ENCODE results near the gene PACS1. TPM values are rescaled to one million over a fixed set of nuclear protein-coding genes. Genes with fewer than 3 reads are reported as not detected.
"Not testable (repeated sequence)": the region's sequence is repeated elsewhere in the genome, so short reads cannot be mapped to it uniquely, and the experiment has no call there.

The PACS1 gene
- total RNA-seq, 1 experiment from 2014 or later, result 17.8 TPM

GRCh38 chr11:66107600-66108510, 37.8 kb downstream of the PACS1 start:
- DNase-seq (ENCODE audit: low read depth), result no peak

- DNase-seq (ENCODE audit: low read depth), result no peak
Observed at GRCh38 chr11:66109294-66109693, 39.2 kb downstream of the PACS1 start.

DNA sequence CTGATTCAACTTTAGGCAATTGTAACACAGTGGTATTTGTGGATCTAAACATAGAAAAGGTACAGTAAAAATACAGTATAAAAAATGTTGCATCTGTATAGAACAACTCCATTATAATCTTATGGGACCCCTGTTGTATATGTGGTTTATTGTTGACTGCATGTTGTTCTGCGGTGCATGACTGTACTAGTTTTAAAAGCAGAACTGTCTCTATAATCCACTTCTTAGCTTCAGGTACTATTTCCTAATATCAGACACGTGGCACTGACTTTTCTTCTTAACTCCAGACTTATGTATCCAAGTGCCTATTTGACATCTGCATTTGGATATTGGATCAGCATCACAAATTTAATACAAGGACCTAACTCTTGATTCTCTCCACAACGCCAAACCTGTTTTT, 41.1 kb downstream of the PACS1 start:
- no peak for DNase-seq (ENCODE audit: low read depth)

- DNase-seq (ENCODE audit: low read depth), result no peak
Observed at GRCh38 chr11:66112041-66112491, 42.0 kb downstream of the PACS1 start.

GRCh38 chr11:66112601-66113499, 42.8 kb downstream of the PACS1 start:
- peak; percentile 91 for DNase-seq (ENCODE audit: low read depth)

DNA sequence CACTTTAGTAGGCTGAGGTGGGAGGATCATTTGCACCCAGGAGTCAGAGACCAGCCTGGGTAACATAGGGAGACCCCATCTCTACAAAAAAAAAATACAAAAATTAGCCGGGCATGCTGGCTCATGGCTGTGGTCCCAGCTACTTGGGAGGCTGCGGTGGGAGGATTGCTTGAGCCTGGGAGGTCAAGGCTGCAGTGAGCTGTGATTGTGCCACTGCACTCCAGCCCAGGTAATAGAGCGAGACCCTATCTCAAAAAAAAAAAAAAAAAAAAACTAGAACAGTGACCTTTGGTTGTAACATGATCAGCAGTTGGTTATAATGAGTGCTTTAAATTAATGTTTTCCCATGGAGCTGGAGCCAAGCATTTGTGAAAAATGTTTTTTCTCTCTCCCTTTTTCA, 44.9 kb downstream of the PACS1 start:
- not testable (repeated sequence) for DNase-seq (ENCODE audit: low read depth)

GRCh38 chr11:66115638-66116301, 45.7 kb downstream of the PACS1 start:
- no peak for DNase-seq (ENCODE audit: low read depth)

GRCh38 chr11:66116576-66117361, 46.7 kb downstream of the PACS1 start:
- DNase-seq (ENCODE audit: low read depth), result no peak

- DNase-seq (ENCODE audit: low read depth), result no peak
Observed at GRCh38 chr11:66118847-66119246, 48.8 kb downstream of the PACS1 start.

- peak; percentile 88 for DNase-seq (ENCODE audit: low read depth)
Observed at GRCh38 chr11:66119348-66120133, 49.5 kb downstream of the PACS1 start.

- DNase-seq (ENCODE audit: low read depth), result no peak
Observed at GRCh38 chr11:66121466-66121865, 51.4 kb downstream of the PACS1 start.

GRCh38 chr11:66123902-66124301, 53.8 kb downstream of the PACS1 start:
- no peak for DNase-seq (ENCODE audit: low read depth)

DNA sequence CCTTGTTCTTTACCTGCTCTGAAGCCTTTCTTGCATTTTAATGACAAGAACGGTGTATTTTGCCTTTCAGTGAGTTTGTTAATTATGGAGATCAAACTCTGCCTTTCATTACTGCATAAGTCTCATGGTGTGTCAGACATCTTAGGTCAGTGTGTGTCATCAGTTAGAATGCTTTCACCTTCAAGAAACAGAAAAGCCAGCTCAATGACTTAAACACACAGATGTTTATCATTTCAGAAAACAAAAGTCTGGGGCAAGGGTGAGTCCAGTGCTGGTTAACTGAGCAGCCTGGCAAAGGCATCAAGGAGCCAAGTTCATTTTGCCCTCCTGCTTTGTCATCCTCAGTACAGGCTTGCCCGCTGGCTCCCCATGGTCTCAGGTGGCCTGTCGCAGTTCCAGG, 54.5 kb downstream of the PACS1 start:
- DNase-seq (ENCODE audit: low read depth), result peak; percentile 52

DNA sequence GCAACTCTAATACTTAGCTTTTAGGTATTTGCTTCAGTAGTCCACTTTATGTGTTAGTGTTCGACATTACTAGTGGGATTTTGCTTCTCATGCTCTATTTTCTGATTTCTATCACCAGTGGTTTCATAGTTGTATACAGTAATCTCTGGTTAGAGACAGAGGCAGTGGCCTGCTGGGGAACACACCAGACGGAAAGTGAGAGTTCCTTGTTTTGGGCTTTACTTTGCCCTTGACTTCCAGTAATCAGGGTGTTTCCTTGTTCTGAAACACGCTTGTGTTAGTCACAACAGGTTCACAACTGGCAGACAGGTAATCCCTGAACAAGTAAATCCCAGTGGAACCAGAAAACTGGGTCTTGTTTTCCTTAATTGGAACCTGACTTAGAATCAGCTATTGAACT, 56.0 kb downstream of the PACS1 start:
- DNase-seq (ENCODE audit: low read depth), result no peak

DNA sequence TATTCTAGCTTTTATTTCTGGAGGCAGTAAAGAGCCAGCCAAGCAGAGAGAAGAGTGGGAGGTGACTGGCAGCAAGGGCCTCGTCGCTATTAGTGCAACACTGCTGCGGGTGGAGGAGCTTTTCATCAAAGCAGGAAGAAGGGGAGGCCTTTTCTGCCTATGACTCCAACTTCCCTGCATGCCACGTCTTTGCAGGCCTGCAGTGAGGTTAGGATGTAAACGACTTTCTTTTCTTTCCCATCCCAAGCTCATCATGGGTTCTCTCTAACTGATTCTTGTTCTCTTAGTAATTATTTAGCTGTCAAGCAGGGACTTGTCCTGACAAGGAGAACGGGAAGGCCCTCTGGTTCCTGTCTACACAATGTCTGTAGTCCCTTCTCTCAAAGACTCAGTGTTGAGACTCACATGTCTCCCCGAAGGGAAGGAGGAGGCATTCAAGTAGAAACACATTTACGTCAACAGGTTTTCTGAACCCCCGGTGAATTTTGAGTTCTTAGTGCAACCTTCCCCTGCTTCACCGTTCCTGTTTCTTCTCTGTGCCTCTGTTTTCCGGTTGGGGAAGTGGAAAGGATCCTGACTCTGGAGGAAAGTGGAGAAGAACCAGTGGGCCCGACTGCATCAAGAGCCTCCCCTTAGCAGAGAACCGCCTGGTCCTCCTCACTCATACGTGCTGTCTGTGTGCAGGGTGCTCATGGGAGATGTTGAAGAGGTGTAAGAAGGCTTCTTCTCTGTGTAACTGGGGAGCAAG, 56.9 kb downstream of the PACS1 start:
- DNase-seq (ENCODE audit: low read depth), result no peak

DNA sequence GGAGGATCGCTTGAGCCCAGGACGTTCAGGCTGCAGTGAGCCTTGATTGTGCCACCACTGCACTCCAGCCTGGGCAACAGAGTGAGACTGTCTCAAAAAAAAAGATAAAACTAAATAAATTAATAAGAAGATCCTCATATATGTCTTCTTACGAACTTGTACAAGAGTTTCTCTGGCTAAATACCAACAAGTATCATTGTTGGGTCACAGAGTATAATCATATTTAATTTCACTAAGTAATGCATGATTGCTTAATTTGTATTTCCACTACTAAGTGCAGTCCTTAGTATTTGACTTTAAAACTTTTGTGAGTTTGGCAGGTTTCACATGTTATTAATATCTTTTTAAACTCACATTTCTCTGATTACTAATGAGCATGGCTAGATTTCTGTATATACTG, 60.9 kb downstream of the PACS1 start:
- no peak for DNase-seq (ENCODE audit: low read depth)

GRCh38 chr11:66131937-66132632, 62.0 kb downstream of the PACS1 start:
- DNase-seq (ENCODE audit: low read depth), result no peak

GRCh38 chr11:66133216-66133775, 63.2 kb downstream of the PACS1 start:
- DNase-seq (ENCODE audit: low read depth), result no peak

Measured in HT1080 (cell line).